ENCODE results near the gene CDH3.

The CDH3 gene

DNA sequence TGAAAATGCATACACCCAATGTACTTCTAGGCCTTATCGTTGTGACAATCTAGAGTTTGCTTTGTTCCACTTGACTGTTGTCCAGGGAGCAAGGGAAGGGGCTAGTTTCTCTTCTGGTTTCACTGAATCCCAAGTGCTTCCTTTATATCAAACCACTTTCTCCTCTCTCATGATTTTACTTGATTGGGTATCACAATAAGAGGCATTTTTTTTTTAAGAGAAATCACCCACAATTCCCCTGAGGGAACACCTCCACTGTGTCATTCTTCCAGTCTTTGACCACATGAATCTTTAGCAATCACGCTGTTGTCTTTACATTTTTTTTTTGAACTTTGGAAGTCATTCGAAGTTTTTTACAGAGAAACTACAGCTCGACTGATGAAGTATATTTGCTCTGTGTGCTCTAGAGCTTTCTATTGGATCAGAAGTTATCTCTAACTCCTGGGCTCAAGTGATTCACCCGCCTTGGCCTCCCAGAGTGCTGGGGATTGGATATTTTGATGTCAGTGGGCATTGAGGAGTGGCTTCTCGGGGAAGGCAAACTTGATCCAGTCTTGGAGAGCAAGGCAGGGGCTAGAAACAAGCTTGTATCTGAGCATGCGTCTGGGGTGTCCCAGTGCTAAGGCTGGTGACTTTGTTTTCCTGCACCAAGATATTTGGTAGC, 95.0 kb downstream of the CDH3 start:
- no peak for DNase-seq

DNA sequence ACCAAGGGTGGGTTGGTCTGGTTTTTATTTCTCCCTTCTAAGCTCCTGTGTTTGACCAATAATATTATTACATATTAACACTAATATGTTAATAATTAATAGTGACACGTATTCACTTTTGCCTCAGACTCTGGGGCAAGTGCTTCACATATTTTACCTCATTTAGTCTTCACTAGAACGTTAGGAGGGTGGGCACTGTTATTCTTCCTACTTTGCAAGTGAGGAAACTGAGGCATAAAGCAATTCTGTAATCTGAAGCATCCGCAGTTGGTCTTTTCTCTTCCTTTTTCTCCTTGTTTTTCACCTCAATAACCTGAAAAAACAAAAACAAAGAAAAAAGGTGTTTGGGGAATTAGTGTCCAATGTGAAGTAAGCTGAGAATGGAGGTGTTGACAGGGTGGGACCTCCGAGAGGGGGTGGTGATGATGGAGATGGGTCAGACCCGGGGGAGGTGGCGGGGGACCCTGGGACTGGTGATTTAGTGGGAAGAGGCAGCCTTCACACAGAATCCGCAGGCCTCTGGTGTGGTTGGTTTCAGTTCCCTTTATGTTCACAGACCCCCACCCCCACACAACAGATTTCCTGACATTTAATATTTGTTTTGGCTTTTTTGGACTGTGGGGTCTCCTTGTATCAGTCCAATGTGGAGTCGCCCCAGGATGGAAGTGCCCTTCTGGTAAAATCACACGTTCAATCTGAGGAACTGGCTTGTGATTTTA, 95.7 kb downstream of the CDH3 start:
- no peak for DNase-seq

DNA sequence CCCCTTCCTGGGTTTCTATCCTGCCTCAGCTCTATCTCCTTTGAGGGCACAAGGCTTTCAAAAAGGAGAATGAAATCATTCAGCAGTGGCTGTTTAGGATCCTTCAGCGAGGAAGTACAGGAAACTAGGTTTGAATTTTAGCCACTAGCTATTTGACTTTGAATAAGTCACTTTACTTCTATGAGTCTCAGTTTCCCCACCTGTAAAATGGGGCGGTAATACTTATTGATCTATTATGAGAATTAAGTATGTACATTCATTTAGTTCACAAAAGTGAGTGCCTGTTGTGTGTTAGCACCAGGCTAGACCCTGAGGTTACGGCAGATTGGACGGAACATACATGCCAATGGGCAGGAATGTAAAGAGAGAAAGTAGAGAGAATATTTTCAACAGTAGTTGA, 98.6 kb downstream of the CDH3 start:
- DNase-seq: no peak

DNA sequence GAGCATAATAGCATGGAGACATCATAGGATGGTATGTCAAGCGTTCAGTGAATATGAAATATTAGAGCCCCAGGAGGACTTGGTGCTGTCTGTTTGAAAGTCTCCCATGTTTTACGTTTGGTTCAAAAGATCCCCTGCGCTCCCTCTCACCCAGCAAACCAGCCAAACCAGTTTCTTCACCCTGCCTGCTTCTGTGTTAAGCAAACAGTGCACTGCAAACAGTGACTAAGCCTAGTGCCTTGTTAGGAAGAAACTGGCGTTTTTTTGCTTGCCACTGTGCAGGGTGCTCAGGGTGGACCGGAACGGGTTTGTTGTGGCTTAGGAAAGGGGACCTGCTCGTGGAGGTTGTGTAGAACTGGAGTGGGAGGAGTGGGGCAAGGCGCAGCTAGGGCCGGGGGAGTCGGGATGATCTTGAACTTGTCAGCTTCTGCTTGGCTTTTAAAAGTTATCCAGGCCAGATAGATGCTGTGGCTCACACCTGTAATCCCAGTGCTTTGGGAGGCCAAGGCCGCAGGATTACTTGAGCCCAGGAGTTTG, 99.7 kb downstream of the CDH3 start:
- no peak for DNase-seq

DNA sequence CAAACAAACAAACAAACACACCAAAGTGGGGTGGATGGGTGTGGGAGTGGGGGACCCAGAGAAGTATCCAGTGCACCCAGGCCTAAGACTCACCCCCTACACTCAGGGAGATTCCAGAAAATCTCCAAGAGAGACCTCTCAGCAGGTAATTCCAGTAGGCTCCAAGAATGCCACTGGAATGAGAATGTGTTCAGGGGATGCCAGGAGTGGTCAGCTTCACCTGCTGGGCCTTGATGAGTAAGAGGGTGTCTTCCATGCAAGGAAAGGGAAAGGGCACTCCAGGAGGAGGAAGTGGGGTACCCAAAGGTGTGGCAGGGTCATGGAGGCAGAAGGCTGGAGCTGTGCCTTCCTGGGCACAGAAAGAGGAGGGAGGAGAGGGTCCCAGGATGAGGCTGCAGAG, 101.8 kb downstream of the CDH3 start:
- DNase-seq: no peak

DNA sequence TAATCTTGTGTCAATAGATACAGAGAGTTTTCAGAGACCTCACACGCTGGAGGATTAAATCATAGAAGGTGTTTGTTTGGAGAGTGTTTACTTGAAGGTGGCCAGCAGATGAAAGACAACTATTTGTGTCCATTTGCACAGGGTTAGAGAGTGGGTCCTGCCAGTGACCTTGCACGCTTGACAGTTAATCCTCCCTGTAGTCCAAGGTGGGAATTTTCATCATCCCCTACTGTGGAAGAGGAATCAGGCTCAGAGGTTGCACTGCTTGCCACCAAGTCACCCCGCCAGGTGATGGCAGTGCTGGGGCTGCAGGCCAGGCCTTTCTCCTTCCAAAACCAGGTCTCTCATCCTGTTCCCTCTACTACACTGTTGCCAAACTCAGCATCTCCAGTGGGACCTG, 104.3 kb downstream of the CDH3 start:
- no peak for DNase-seq
